Mucosa of stomach (tissue), 1 donor: ENCODE results near the gene KRTAP5-10.
"Not testable (repeated sequence)": the region's sequence is repeated elsewhere in the genome, so short reads cannot be mapped to it uniquely, and the experiment has no call there.

Experiments used
- H3K27me3 ChIP-seq: one replicate; pipeline ENCODE4 v1.7.0; 2013; ENCODE audit warnings: mild to moderate bottlenecking, low read length; ENCODE audit not compliant: control insufficient read depth, insufficient read depth
- H3K36me3 ChIP-seq: one replicate; pipeline ENCODE4 v1.7.0; 2013; ENCODE audit warnings: low read length; ENCODE audit not compliant: control insufficient read depth, insufficient read depth
- H3K4me1 ChIP-seq: one replicate; pipeline ENCODE4 v1.7.0; 2013; ENCODE audit warnings: mild to moderate bottlenecking, low read length; ENCODE audit not compliant: control insufficient read depth, insufficient read depth
- H3K4me3 ChIP-seq: one replicate; pipeline ENCODE4 v1.7.0; 2013; ENCODE audit warnings: low read length
- H3K9ac ChIP-seq: one replicate; pipeline ENCODE4 v1.7.0; 2013; ENCODE audit warnings: mild to moderate bottlenecking, low read length, moderate library complexity
- H3K9me3 ChIP-seq: one replicate; pipeline ENCODE4 v1.7.0; 2013; ENCODE audit warnings: mild to moderate bottlenecking, low read length, moderate library complexity; ENCODE audit not compliant: control insufficient read depth
- donor health status: Pancreatic carcinoma.

The KRTAP5-10 gene

DNA sequence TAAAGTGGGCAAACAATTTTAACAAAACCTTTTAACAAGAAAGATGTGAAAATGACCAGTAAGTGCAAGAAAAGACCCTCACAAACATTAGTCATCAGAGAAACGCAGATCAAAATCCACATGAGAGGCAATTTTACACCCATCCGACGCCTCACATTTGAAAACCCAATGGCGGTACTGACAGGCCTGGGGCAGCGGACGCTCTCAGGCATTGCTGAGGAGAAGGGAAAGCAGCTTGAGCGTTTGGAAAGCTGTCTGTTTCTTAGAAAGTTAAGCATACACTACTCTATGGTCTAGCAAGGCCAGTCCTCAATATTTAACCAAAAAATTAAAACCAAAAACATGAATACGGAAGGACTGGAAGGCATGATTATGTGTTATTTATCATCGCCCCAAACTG, 29.5 kb upstream of the KRTAP5-10 start:
- no peak overlapping the region for H3K4me3 ChIP-seq
- no peak overlapping the region for H3K9ac ChIP-seq
- no peaks in the 10 kb centered on the region for H3K9me3 ChIP-seq
- no peaks in the 10 kb centered on the region for H3K36me3 ChIP-seq
- no peaks in the 10 kb centered on the region for H3K4me1 ChIP-seq
- H3K27me3 ChIP-seq = no peaks in the 10 kb centered on the region

GRCh38 chr11:71537537-71537936, 27.8 kb upstream of the KRTAP5-10 start:
- H3K4me1 ChIP-seq = no peaks in the 10 kb centered on the region
- no peaks in the 10 kb centered on the region for H3K36me3 ChIP-seq
- no peaks in the 10 kb centered on the region for H3K27me3 ChIP-seq
- no peak overlapping the region for H3K4me3 ChIP-seq
- no peak overlapping the region for H3K9ac ChIP-seq
- no peaks in the 10 kb centered on the region for H3K9me3 ChIP-seq

DNA sequence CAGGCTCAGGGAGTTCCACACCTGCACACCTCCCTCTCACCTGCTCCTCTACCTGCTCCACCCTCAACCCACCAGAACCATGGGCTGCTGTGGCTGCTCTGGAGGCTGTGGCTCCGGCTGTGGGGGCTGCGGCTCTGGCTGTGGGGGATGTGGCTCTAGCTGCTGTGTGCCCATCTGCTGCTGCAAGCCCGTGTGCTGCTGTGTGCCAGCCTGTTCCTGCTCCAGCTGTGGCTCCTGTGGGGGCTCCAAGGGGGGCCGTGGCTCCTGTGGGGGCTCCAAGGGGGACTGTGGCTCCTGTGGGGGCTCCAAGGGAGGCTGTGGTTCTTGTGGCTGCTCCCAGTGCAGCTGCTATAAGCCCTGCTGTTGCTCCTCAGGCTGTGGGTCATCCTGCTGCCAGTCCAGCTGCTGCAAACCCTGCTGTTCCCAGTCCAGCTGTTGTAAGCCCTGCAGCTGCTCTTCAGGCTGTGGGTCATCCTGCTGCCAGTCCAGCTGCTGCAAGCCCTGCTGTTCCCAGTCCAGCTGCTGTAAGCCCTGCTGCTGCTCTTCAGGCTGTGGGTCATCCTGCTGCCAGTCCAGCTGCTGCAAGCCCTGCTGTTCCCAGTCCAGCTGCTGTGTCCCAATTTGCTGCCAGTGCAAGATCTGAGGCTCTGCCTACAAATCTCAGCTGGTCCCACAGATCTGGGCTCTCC, 27.2 kb upstream of the KRTAP5-10 start, which contains the start of gene KRTAP5-8:
TSS of gene KRTAP5-8 (plus strand) at position 49 of the 689 bp plus-strand sequence. CDS start at position 80, 31 bp downstream.
- H3K9ac ChIP-seq, H3K4me1 ChIP-seq, H3K36me3 ChIP-seq, H3K4me3 ChIP-seq, H3K9me3 ChIP-seq, H3K27me3 ChIP-seq: not testable (repeated sequence)

GRCh38 chr11:71538666-71538990, 26.7 kb upstream of the KRTAP5-10 start:
- H3K27me3 ChIP-seq = no peaks in the 10 kb centered on the region
- no peak overlapping the region for H3K4me3 ChIP-seq
- peaks cover 1% of the 10 kb centered on the region for H3K4me1 ChIP-seq
- no peaks in the 10 kb centered on the region for H3K9me3 ChIP-seq
- H3K9ac ChIP-seq = no peak overlapping the region
- no peaks in the 10 kb centered on the region for H3K36me3 ChIP-seq

- H3K4me1 ChIP-seq = peaks cover 5% of the 10 kb centered on the region
- no peak overlapping the region for H3K4me3 ChIP-seq
- no peaks in the 10 kb centered on the region for H3K9me3 ChIP-seq
- H3K36me3 ChIP-seq = no peaks in the 10 kb centered on the region
- H3K9ac ChIP-seq = no peak overlapping the region
- H3K27me3 ChIP-seq = no peaks in the 10 kb centered on the region
Observed at GRCh38 chr11:71539017-71539416, 26.3 kb upstream of the KRTAP5-10 start.

GRCh38 chr11:71539971-71540370, 25.4 kb upstream of the KRTAP5-10 start:
- H3K27me3 ChIP-seq = not testable (repeated sequence)

GRCh38 chr11:71540521-71541304, 24.6 kb upstream of the KRTAP5-10 start:
- not testable (repeated sequence) for H3K36me3 ChIP-seq, H3K4me1 ChIP-seq, H3K9me3 ChIP-seq, H3K27me3 ChIP-seq, H3K9ac ChIP-seq, H3K4me3 ChIP-seq

More at GRCh38 chr11:71539971-71540370, 25.4 kb upstream of the KRTAP5-10 start:
- not testable (repeated sequence) for H3K36me3 ChIP-seq, H3K9me3 ChIP-seq, H3K4me3 ChIP-seq, H3K4me1 ChIP-seq, H3K9ac ChIP-seq

DNA sequence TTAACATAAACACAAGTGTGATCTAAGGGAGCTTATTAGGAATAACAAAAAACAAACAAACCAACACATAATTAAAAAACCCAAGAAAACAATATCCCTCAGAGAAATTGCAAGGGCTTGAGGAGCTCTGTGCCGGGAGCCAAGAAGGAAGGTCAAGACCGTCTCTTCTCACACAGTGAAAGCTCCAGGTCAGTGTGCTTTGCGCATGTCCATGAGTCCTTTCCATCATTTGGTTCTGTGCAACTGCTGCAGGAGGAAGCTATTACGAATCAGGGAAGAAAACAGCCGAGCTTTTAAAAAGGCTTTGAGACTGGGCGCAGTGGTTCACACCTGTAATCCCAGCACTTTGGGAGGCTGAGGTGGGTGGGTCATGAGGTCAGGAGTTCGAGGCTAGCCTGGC, 23.0 kb upstream of the KRTAP5-10 start:
- H3K4me3 ChIP-seq = no peak overlapping the region
- no peak overlapping the region for H3K9ac ChIP-seq
- H3K4me1 ChIP-seq = peaks cover 5% of the 10 kb centered on the region
- H3K27me3 ChIP-seq = no peaks in the 10 kb centered on the region
- no peaks in the 10 kb centered on the region for H3K9me3 ChIP-seq
- H3K36me3 ChIP-seq = no peaks in the 10 kb centered on the region

GRCh38 chr11:71542879-71543777, 22.2 kb upstream of the KRTAP5-10 start:
- no peak overlapping the region for H3K4me3 ChIP-seq
- no peak overlapping the region for H3K9ac ChIP-seq
- no peaks in the 10 kb centered on the region for H3K9me3 ChIP-seq
- H3K4me1 ChIP-seq = peaks cover 5% of the 10 kb centered on the region
- peaks cover 6% of the 10 kb centered on the region for H3K27me3 ChIP-seq
- no peaks in the 10 kb centered on the region for H3K36me3 ChIP-seq

- Histone ChIP-seq H3K4me3 (no peak overlapping the region), H3K9me3 (no peaks in the 10 kb centered on the region), H3K4me1 (peaks cover 5% of the 10 kb centered on the region), H3K27me3 (peaks cover 13% of the 10 kb centered on the region), H3K9ac (no peak overlapping the region), H3K36me3 (no peaks in the 10 kb centered on the region)
Observed at GRCh38 chr11:71543866-71544265, 21.5 kb upstream of the KRTAP5-10 start.

- H3K9ac ChIP-seq = no peak overlapping the region
- no peaks in the 10 kb centered on the region for H3K36me3 ChIP-seq
- H3K27me3 ChIP-seq = peaks cover 14% of the 10 kb centered on the region
- H3K4me1 ChIP-seq = peaks cover 5% of the 10 kb centered on the region
- H3K9me3 ChIP-seq = no peaks in the 10 kb centered on the region
- H3K4me3 ChIP-seq = no peak overlapping the region
Observed at GRCh38 chr11:71544525-71545214, 20.7 kb upstream of the KRTAP5-10 start.
